HL-60 (cell line): Measurements from ENCODE around the gene CHI3L1.

Experiments
- CTCF ChIP-seq: IDR thresholded peaks from one replicate; pipeline ENCODE4 v1.5.1; 2011; ENCODE audit warnings: low read length, control low read depth, inconsistent platforms; ENCODE audit not compliant: insufficient read depth
- POLR2AphosphoS5 ChIP-seq: IDR thresholded peaks from 2 replicates; pipeline ENCODE4 v1.6.1; 2012; ENCODE audit warnings: low read depth
- REST ChIP-seq: IDR thresholded peaks from 2 replicates; pipeline ENCODE4 v1.6.1; 2012; ENCODE audit warnings: low read depth; ENCODE audit not compliant: insufficient replicate concordance
- SPI1 ChIP-seq: IDR thresholded peaks from 2 replicates; pipeline ENCODE4 v1.6.1; 2012; ENCODE audit warnings: low read depth, mild to moderate bottlenecking, borderline replicate concordance

GRCh38 chr1:203153989-203154821 lies 32.3 kb downstream of the CHI3L1 start:
- TF ChIP-seq CTCF (no peak), POLR2AphosphoS5 (no peak), SPI1 (no peak), REST (no peak)
